Activated T-cell treated with anti-CD3 and anti-CD28 coated beads, Interleukin-2, amount 50 U/mL, for 72 hours (primary cell): Measurements from ENCODE around the gene AGPAT3. TPM values are rescaled to one million over a fixed set of nuclear protein-coding genes. Genes with fewer than 3 reads are reported as not detected.
"Not testable (repeated sequence)": the region's sequence is repeated elsewhere in the genome, so short reads cannot be mapped to it uniquely, and the experiment has no call there.

Source experiments
- ATAC-seq, 2 donors: fragments of 150-1000 bp; cut with Tn5 transposase; replicated peaks in 1 of 2; 2 replicates each; pipeline ENCODE4 v1.10.0; 2021; ENCODE audit warnings: moderate library complexity in 2 of 2, mild to moderate bottlenecking in 1 of 2
- DNase-seq, 2 donors: peaks; one replicate each; pipeline ENCODE4 v3.0.0; 2021 to 2022; ENCODE audit warnings: mixed read lengths in 1 of 2
- H3K27ac Mint-ChIP-seq: one replicate; pipeline ENCODE4 v1.8.0; 2022; ENCODE audit warnings: mild to moderate bottlenecking, moderate library complexity, mixed read lengths
- H3K27me3 Mint-ChIP-seq: one replicate; pipeline ENCODE4 v1.8.0; 2022; ENCODE audit warnings: low read depth, mixed read lengths
- H3K36me3 Mint-ChIP-seq, 2 donors: one replicate each; pipeline ENCODE4 v1.8.0; 2022; ENCODE audit warnings: mixed read lengths in 2 of 2, mild to moderate bottlenecking in 1 of 2; ENCODE audit not compliant: insufficient read depth in 2 of 2
- H3K4me1 Mint-ChIP-seq: one replicate; pipeline ENCODE4 v1.8.0; 2022; ENCODE audit warnings: low read depth, mixed read lengths
- H3K4me3 Mint-ChIP-seq, 2 donors: one replicate each; pipeline ENCODE4 v1.8.0; 2022; ENCODE audit warnings: mild to moderate bottlenecking in 2 of 2, mixed read lengths in 2 of 2, moderate library complexity in 2 of 2
- H3K9me3 Mint-ChIP-seq, 2 donors: one replicate each; pipeline ENCODE4 v1.8.0; 2022; ENCODE audit warnings: mixed read lengths in 2 of 2
- total RNA-seq, 2 donors: library from RNA; stranded (reverse); gene quantifications; one replicate each; pipeline ENCODE4 v1.2.3, GENCODE V29; 2022

AGPAT3 gene, protein sequence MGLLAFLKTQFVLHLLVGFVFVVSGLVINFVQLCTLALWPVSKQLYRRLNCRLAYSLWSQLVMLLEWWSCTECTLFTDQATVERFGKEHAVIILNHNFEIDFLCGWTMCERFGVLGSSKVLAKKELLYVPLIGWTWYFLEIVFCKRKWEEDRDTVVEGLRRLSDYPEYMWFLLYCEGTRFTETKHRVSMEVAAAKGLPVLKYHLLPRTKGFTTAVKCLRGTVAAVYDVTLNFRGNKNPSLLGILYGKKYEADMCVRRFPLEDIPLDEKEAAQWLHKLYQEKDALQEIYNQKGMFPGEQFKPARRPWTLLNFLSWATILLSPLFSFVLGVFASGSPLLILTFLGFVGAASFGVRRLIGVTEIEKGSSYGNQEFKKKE
- 10 to 100 TPM; 86.1 to 87.1 TPM for total RNA-seq

DNA sequence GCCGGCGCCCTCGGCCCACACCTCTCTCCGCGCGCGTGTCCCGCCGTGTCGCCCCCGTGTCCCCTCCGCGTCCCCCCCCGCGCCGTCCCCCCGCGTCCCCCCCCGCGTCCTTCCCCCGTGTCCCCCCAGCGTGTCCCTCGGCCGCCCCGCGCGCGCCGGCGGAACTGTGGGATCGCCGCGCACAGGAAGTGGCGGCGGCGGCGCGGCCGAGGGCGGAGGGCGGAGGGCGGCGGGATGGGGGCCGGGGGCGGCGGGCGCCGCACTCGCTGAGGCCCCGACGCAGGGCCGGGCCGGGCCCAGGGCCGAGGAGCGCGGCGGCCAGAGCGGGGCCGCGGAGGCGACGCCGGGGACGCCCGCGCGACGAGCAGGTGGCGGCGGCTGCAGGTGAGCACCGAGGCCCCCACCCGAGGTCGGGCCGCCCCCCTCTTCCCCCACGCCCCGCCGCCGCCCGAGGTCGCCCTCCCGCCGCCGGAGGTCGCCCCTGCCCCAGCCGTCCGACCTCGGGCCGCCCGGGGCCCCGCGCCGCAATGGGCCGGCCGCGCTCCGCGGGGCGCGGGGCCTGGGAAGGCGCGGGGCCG lies at the start of gene AGPAT3:
AGPAT3 (plus strand) TSS at position 262 of the 578 bp plus-strand sequence. CDS start 94,459 bp downstream, outside the sequence.
- Mint-ChIP-seq H3K36me3 (peaks cover 3 to 6% of the 10 kb centered on the region in 2 donors), H3K4me1 (peaks cover 42% of the 10 kb centered on the region), H3K27me3 (no peaks in the 10 kb centered on the region), H3K4me3 (peak within 1 kb of the TSS; percentile 86 to 89), H3K27ac (peak within 1 kb of the TSS; percentile 91), H3K9me3 (no peaks in the 10 kb centered on the region)
- ATAC-seq (peak; percentile 38 to 47), DNase-seq (peak; percentile 48 to 59)

DNA sequence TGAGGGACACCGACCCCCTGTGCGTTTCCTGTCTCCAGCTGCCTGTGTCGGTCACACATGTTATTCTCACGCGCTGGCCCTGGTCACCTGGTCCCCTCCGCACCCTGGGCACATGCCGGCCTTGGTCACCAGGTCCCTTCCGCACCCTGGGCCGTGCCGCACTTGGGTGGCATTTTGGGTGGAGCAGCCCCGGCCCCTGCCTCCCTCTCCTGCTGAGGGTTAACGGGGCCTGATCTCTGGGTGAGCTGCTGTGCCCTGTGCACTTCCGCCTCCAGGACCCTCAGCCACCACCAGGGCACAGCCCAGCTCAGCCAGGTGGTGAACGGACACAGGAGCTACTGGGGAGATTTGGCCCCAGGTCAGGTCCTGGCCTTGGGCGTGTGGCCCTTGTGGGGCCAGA lies 49.0 kb upstream of the AGPAT3 start:
- DNase-seq (no peak), ATAC-seq (no peak)
- Mint-ChIP-seq H3K36me3 (peaks cover 4 to 7% of the 10 kb centered on the region in 2 donors), H3K4me1 (peaks cover 6% of the 10 kb centered on the region), H3K4me3 (no peak overlapping the region), H3K9me3 (peaks cover 5 to 6% of the 10 kb centered on the region in 2 donors), H3K27ac (no peak overlapping the region), H3K27me3 (peaks cover 6% of the 10 kb centered on the region)

GRCh38 chr21:43816611-43817071 lies 48.4 kb upstream of the AGPAT3 start:
- no peak overlapping the region for H3K27ac Mint-ChIP-seq
- DNase-seq (no peak), ATAC-seq (peak in 1 of 2 donors; percentile 10)
- peaks cover 4 to 7% of the 10 kb centered on the region in 2 donors for H3K36me3 Mint-ChIP-seq
- peaks cover 6% of the 10 kb centered on the region for H3K27me3 Mint-ChIP-seq
- peaks cover 5 to 6% of the 10 kb centered on the region in 2 donors for H3K9me3 Mint-ChIP-seq
- peaks cover 5% of the 10 kb centered on the region for H3K4me1 Mint-ChIP-seq
- no peak overlapping the region for H3K4me3 Mint-ChIP-seq

- Mint-ChIP-seq H3K27me3 (peaks cover 6% of the 10 kb centered on the region), H3K9me3 (peaks cover 5 to 6% of the 10 kb centered on the region in 2 donors), H3K4me3 (no peak overlapping the region), H3K27ac (no peak overlapping the region), H3K4me1 (peaks cover 3% of the 10 kb centered on the region), H3K36me3 (peaks cover 4 to 7% of the 10 kb centered on the region in 2 donors)
- ATAC-seq, result no peak
- no peak for DNase-seq
Observed at GRCh38 chr21:43817157-43818086, 47.6 kb upstream of the AGPAT3 start.

DNA sequence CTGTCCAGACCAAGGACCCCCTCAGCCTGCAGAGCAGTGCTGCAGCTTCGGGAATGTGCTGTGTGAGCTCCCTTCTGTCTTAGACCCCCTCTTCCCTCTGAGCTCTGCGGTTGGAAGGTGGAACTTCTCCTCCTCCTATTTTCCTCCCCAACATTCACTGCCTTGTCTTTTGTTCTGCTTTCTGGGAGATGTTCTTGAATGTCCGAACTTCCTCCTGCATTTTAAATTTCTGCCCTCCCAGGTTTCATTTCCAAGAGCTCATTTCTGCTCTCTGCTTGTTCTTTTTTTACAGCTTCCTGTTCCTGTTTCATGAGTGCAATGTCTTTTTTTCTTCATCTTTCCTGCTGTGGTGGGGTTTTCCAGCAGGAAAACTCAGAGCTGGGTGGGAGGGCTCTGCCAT lies 46.3 kb upstream of the AGPAT3 start:
- ATAC-seq (no peak), DNase-seq (no peak)
- H3K36me3 Mint-ChIP-seq, result peaks cover 4 to 7% of the 10 kb centered on the region in 2 donors
- no peak overlapping the region for H3K4me3 Mint-ChIP-seq
- peaks cover 6% of the 10 kb centered on the region for H3K27me3 Mint-ChIP-seq
- no peaks in the 10 kb centered on the region for H3K4me1 Mint-ChIP-seq
- peaks cover 5 to 6% of the 10 kb centered on the region in 2 donors for H3K9me3 Mint-ChIP-seq
- no peak overlapping the region for H3K27ac Mint-ChIP-seq

DNA sequence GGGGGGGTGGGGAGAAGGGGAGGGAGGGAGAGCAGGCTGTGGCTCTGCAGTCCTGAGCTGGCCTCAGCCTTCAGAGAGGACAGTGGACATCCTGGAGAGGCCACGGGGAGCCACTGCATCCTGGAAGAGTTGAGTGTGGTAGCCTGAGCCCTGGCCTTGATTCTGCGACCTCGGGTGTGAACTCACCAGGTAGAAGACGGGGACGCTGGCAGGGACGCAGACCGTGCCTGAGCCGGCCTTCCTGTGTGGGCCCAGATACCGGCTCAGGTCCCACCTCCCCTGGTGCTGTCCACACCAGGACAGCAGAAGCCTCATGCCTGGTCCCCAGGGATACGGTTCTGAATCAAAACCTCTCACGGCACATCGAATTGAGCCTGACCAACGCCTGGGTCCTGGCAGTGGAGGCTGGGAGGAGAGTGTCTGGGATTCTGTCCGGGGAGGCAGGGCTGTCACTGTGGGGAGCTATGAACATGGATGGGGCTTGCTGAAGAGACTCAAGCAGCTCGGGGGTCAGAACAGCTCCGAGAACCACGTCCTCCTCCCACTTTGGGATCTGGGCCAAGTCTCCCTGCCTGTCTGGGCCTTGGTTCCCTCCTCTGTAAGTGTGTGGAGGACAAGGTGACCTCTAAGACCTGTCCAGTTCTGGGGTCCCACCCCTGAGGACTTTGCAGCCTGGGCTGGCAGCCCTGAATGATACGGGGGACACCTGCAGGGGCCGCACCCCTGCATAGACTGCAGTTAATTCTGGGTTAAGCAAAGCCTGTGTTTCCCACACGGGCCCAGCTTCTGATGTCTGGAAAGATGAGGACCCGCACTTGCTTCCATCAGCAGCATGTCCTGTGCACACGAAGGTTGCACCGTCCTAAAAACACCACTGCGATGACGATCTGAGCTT lies 45.3 kb upstream of the AGPAT3 start:
- Mint-ChIP-seq H3K27me3 (peaks cover 6% of the 10 kb centered on the region), H3K4me3 (no peak overlapping the region), H3K27ac (no peak overlapping the region), H3K36me3 (peaks cover 4 to 7% of the 10 kb centered on the region in 2 donors), H3K4me1 (no peaks in the 10 kb centered on the region), H3K9me3 (peaks cover 5 to 6% of the 10 kb centered on the region in 2 donors)
- ATAC-seq (no peak), DNase-seq (no peak)

- no peak overlapping the region for H3K27ac Mint-ChIP-seq
- H3K9me3 Mint-ChIP-seq, result peaks cover 5 to 6% of the 10 kb centered on the region in 2 donors
- peaks cover 4 to 7% of the 10 kb centered on the region in 2 donors for H3K36me3 Mint-ChIP-seq
- ATAC-seq (no peak), DNase-seq (no peak)
- peaks cover 6% of the 10 kb centered on the region for H3K27me3 Mint-ChIP-seq
- H3K4me3 Mint-ChIP-seq, result no peak overlapping the region
- H3K4me1 Mint-ChIP-seq, result no peaks in the 10 kb centered on the region
Observed at GRCh38 chr21:43820466-43820865, 44.6 kb upstream of the AGPAT3 start.

- H3K9me3 Mint-ChIP-seq, H3K4me3 Mint-ChIP-seq, H3K27ac Mint-ChIP-seq, H3K27me3 Mint-ChIP-seq, H3K4me1 Mint-ChIP-seq, H3K36me3 Mint-ChIP-seq, DNase-seq, ATAC-seq: not testable (repeated sequence)
Observed at GRCh38 chr21:43822166-43822565, 42.9 kb upstream of the AGPAT3 start.

DNA sequence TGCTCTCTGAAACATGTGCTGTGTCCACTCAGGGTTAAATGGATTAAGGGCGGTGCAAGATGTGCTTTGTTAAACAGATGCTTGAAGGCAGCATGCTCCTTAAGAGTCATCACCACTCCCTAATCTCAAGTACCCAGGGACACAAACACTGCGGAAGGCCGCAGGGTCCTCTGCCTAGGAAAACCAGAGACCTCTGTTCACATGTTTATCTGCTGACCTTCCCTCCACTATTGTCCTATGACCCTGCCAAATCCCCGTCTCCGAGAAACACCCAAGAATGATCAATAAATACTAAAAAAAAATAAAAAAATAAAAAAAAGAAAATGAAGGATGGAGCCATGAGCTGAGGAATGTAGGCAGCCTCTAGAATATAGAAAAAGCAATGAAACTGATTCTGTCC lies 42.3 kb upstream of the AGPAT3 start:
- not testable (repeated sequence) for ATAC-seq, H3K9me3 Mint-ChIP-seq, H3K4me3 Mint-ChIP-seq, H3K27ac Mint-ChIP-seq, H3K4me1 Mint-ChIP-seq, H3K36me3 Mint-ChIP-seq, H3K27me3 Mint-ChIP-seq, DNase-seq

DNA sequence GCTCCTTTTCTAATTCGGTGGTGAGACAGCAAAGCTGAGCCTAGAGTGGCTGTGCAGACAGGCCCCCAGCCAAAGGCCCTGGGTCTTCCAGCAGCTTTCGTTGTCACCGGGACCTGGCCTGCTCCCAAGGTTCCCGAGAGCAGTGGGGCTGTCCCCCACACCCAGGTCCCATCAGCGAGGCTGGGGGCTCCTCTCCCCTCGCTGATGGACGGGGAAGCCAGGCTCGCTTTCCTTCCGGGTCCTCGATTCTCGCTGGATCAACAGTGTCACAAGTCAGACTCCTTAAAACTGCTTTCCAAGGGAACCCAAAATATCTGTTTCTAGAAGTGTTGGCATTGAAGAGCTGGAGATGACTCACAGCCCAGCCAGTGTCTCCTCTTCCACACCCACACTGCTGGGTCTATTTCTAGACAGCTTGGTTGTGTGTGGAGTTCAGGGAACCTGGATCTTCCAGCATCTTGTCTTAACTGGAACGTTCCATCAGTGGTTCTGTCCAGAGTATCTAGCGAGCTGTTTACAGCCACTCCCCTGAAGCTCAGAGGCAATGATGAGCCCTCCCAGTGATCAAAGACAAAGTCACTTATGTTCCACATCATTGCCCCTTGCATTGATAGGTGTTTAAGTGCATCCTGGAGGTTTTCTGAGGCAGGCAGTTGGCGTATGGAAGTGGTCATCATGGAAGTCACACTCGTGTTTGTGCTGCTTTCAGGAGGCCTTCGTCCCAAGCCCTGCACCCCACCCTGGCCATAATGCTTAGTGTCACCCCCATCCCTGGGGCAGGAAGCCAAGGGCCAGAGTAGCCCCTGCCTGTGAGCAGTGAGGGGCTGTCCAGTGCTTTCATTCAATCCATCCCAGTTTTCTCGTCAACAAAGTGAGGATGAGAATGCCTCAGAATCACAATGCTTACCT lies 40.4 kb upstream of the AGPAT3 start:
- H3K4me3 Mint-ChIP-seq, result no peak overlapping the region
- H3K9me3 Mint-ChIP-seq, result no peaks in the 10 kb centered on the region
- H3K4me1 Mint-ChIP-seq, result no peaks in the 10 kb centered on the region
- DNase-seq (no peak), ATAC-seq (no peak)
- peaks cover 17% of the 10 kb centered on the region for H3K27me3 Mint-ChIP-seq
- no peak overlapping the region for H3K27ac Mint-ChIP-seq
- H3K36me3 Mint-ChIP-seq, result no peaks in the 10 kb centered on the region

DNA sequence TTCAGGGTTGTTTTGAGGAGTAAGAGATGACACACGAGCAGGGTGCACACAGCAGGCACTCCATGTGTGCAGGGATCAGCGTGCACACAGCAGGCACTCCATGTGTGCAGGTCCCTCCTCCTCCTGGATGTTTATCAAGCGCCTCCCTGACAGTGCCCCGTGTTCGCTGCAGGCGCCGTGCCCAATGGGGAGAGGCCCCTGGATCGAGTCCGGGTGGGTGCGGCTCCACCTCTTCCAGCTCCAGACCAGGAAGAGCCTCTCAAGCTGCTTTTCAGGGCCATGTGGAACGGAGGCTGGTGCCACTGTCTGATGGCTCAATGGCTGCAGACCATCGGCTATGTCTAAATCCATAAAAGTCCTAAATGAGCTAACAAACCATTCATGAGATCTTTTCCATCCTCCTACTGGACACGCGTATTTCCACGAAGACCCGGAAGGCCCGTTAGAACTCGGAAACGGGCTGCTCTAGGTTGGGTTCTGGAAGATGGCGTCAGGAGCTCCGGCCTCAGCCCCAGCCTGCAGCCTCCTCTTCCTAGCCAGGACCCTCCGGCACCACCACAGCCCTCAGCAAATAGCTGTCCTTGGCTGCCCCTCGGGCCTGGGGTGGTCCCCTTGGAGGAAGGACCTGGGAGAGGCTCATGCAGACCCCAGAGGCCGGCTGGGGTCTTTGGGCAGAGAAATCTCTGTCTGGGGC lies 39.6 kb upstream of the AGPAT3 start:
- Mint-ChIP-seq H3K4me1 (no peaks in the 10 kb centered on the region), H3K27ac (no peak overlapping the region), H3K4me3 (no peak overlapping the region), H3K9me3 (no peaks in the 10 kb centered on the region), H3K27me3 (peaks cover 23% of the 10 kb centered on the region), H3K36me3 (no peaks in the 10 kb centered on the region)
- ATAC-seq (no peak), DNase-seq (no peak)
